OCI-M2 (cell line): ENCODE measurements around the gene HOXC9.
"Not testable (repeated sequence)": the region's sequence is repeated elsewhere in the genome, so short reads cannot be mapped to it uniquely, and the experiment has no call there.

ENCODE experiments used
- DNase-seq: peaks from one replicate; lab custom pipeline; 2025; ENCODE audit not compliant: unreplicated experiment; lab: John Stamatoyannopoulos, UW

Gene HOXC9

DNA sequence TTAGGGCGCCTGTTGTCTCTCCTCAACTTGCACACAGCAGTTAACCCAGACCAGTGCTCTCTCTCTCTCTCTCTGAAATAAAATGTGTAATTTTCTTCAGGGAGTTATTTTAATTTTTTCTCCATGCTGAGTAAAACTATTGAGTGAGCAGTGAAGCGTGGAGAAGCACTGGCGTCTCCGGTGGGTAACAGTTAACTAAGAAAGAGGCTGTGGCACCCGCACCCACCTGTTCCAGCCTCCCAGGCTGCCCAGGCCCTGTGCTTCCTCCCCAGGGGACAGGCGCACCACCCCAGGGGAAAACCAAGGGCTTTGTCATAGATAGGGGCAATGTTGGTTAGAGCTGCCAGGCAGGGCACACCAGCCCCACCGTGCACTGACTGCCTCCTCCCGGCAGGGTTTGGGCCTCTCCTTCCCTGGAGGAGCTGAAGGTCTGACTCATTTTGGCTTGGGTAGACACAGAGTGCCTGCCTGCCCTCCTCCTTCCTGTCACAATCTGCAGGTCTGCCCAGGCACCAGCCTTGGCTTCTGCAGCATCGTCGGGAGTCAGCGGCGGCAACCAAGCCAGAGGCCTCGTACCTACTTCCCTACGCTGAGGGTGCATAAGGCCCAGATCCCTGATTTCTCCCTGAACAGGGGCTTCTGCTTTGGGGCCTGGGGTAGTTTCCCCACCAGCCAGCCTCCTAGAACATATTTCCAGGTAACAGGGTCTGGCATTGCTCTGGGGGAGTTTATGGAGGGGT, 36.8 kb downstream of the HOXC9 start:
- DNase-seq = no peak

DNA sequence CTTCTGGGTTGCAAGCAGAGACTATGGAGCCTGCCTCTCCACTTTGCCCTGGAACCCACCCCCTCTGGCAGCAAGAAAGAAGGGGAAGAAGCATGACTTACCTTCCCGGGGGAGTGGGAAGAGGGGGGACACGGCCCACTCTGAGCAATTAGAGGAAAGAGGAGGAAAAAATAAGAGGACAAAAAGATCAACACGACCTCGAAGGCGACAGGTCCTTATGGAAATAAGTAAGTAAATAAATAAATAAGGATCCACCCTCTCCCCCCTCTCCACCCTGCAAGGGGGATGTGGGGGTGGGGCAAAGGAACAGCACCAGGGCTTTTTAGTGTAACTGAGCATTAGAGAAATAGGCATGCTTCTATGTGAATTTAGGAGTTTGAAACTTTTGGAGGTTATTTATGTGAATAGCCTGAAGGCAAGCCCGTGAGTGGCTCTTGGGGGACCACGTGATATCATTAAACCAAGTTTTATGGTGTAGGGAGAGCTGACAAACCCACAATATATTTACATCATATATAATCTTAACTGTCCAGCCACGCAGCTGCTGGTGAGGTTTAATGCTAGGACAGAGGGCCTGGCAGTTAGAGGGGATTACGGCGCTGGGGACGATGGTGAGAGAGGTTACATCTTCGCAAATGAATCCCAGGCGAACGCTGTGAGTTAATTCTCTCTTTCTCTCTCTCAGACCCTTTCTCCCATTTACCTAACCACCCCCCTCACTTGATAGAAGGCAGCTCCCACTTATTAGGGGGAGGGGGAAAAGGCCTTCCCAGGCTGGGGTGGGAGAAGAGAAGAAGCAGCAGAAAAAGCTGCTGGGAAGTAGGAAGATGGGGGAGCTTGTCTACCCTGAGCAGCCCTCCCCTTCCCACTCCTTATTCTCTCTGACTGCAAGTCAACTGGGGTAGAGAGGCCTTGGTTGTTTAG, 37.7 kb downstream of the HOXC9 start:
- DNase-seq = no peak

DNA sequence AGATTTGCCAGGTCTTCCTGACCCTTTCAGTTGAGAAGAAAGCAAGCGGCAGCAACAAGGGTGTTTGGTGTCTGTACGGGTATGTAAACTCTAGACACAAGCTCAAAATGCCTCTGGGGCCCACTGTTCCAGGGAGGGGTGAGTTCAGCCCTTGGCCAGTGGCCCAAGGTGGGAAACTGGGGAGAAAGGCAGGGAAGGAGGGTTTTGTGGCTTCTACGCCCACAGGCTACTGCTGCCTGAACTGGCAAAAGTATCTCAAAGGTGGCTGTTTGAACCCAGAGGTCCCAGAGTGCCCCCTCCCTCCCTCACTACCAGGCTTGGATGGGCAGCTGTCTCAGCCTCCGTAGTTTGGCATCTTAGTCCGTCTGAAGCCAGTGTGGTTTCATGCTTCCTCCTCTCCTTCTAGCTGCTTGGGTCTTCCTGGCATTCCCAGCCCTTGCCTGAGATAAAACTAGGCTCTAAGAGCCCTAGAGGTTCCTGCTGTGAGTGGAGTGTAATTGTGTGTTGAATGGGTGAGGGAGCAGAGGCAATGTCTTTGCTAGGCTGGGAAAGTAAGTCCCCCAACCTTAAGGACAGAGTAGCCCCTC, 38.4 kb downstream of the HOXC9 start:
- no peak for DNase-seq

DNA sequence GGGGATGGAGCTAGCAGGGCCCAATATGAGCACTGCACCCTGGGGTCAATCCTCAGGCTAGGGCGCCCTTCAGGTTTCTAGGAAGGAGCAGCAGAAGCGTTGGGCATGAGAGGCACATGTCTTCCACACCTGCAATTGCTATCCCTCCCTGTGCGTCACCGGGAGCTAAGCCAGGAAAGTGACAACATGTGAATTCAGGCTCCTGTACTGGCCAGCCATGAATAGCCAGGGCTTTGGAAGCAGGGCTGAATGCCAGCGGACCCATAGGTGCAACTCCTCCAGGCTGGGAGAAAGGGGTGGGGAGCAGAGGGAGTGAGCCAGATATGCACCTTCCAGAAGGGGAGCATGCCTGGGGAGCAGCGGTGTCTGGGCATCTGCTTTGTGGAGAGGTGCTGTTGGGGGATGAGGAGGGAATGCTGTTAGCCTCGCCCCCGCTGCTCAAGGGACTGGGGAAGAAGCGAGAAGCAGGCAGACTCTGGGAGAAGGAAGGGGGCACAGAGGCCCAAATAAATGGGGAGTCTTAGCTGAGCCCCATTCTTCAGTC, 39.0 kb downstream of the HOXC9 start:
- DNase-seq = no peak

DNA sequence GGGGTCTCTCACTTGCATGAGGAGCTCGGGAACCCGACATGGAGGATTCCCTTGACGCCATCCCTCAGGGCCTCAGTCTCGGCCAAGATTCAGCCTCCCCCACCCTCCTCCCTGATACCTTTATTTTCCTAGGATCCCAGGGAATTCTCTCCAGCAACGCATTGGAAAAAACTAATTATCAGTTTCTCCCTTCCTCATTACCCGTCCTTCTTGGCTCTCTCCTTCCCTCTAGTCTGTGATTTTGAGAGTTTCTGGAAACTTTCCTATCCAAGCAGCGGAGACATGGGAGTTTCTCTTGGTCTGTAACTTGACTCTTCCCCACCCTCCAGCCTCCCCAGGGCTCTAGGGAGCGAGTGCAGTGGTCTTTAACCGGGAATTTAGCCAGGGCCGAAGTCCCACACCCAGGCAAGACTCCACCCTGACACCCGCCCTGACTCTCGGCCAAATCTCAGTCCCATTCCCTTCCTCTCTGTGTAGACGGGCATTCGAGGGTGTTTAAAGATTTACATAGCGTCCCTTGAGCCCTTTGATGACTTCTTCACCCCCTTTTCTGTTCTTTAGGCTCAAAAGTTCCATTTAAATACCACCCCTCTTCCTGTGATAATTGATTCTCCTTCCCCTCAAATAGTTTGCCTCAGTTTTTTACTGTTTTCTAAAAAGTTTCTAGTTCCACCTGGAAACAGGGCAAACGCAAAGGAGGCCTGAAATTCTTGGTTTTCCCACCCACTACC, 39.6 kb downstream of the HOXC9 start:
- no peak for DNase-seq

DNA sequence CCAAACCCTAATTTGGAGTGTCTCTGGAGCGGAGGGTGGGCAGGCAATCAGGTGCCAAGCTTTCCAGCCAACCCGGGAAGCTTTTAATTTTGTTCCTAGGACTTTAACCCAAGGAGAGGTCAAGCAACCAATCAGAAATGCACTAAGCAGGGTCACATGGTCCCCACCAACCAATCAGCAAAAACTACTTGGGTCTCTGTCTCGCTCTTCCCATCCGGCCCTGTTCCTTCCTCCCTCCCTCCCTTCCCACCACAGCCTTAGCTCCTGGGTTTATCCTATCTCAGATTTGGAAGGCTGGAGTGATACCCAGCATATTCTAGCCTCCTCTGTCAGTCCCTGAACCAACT, 40.2 kb downstream of the HOXC9 start:
- DNase-seq = no peak

DNA sequence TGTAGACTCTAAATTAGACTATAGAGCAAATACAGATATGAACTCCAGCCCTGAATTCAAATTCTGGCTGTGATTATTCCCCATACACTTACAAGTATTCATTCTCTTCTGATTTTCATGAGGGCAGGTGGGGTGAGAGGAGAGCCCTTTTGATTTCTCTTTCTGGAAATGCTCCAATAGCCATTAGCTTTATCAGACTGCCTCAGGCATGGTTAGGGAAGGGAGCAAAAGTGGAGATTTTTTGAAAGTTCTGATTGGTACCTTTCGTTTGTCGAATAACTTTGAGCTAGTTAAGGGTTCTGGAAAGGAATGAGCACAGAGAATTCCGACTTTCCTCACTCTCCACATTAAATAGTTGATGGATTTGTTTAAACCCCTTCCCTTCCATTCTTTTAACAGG, 40.7 kb downstream of the HOXC9 start:
- DNase-seq = no peak

DNA sequence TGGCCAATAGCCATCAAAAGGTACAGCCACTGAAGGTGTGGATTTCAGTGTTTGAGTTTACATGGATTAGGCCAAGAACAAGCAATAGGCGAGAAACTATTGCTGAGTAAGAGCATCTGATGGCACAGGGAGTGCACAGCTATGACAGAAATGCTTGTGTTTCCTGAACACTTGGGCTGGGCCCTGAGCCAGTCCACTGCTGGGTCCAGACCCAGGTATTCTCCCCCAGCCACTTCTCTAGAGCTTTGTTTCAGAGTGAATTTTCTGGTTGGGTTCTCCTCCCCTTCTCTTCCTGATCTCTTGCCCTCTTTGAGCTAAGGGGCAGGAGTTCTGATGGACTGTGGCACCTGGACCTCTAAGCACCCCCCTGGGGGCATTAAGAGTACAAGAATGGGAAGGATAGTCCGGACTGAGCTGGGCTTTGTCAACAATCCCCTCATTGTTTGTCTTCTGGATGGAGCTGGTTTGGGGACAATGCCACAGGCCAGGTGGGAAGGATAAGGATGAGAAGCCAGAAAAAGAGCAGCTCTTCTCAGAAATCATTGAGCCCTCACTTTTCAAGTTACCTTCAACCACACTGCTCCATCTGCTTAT, 41.2 kb downstream of the HOXC9 start:
- no peak for DNase-seq

DNA sequence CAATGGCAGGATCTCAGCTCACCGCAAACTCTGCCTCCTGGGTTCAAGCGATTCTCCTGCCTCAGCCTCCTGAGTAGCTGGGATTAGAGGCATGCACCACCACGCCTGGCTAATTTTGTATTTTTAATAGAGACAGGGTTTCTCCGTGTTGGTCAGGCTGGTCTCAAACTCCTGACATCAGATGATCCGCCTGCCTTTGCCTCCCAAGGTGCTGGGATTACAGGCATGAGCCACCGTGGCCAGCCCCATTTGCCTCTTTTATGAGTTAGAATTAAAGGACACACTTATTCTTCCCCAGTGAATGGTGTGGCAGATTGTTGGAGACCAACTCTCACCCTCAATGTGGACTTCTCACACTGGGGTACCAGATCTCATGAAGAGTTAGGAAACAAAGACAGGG, 42.1 kb downstream of the HOXC9 start:
- DNase-seq = not testable (repeated sequence)

DNA sequence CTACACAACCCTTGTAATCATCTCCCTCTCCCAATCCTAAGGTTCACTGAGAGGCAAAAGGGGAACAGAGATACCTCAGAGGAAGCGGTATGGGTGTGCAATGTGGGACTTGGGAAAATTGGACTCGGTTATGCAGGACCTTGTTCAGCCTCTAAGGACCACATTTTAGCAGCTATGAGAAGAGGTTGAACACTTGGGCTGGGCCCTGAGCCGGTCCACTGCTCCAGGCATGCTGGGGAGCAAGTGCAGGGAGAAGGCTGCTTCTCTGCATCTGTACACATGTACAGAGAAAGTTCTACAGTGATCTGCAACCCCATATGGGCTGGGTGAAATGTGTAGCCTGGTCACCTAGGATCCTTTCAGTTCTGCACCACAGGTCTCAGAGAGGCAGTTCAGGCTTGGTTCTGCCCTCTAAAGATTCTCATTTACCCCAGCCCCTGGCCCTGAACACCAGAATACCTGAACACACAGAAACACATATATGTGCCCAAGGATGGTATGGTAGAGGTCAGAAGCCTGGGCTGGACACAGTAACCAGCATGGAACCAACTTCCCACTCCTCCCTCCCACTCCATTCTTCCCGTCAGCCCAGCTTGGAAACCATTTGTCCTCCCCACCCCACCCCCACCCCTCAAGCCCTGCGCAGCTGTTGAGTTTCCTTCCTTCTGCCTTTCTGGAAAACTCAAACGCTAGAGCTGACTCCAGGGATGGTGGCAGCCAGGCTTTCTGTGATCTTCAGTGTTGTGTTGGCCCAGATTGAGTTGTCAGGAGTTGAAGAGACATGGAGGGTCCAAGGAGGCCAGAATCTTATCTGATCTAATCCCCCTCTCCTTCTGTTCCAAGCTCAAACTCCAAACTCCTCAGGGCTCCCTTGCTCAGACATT, 43.3 kb downstream of the HOXC9 start:
- DNase-seq = no peak

DNA sequence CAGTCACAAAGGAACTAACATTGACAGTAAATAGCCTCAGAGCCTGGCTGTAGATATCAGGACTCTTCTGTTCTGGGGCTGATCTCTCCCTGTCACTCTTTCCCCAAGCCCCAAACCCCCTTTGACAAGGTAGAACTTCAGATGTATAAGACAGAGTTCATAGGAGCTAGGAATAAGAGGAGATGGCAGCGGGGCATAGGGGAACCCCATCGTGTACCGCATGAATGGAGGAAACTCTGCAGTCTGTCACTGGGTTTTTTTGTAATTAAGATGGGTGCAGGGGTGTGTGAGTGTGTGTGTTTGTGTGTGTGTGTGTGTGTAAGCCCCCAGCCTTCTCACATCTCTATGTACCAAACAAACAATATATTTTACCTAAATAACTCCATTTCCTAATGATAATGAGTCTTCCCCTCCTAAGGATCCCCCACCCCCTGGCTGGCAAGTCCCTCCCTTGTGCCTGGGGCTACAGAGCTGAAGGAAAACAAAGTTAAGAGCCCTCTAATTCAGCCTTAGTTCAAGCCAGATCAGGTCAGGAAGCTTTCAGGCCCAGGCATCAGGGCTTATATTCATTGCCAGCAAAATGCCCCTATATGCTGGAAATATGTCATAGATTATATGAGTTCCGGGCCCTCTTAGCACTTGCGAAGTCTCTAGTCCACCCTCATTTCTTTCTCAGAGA, 44.6 kb downstream of the HOXC9 start:
- no peak for DNase-seq

DNA sequence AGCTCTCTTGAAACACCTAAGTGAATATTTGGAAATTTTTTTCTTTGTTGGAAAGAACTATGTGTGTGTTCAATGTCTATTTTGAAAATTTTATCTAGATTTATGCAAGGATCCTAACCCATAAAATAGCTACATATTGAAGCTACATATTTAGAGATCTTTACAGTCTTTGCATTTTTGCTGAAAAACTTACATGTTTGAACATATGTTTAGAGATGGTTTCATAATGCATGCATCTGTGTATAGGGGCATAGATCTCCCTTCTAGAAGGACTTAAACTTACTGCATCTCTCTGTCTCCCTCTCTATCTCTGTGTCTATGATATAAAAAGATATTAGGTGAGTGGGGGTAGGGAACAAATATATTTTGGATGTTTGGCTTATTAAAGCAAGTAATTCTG, 45.4 kb downstream of the HOXC9 start:
- no peak for DNase-seq

DNA sequence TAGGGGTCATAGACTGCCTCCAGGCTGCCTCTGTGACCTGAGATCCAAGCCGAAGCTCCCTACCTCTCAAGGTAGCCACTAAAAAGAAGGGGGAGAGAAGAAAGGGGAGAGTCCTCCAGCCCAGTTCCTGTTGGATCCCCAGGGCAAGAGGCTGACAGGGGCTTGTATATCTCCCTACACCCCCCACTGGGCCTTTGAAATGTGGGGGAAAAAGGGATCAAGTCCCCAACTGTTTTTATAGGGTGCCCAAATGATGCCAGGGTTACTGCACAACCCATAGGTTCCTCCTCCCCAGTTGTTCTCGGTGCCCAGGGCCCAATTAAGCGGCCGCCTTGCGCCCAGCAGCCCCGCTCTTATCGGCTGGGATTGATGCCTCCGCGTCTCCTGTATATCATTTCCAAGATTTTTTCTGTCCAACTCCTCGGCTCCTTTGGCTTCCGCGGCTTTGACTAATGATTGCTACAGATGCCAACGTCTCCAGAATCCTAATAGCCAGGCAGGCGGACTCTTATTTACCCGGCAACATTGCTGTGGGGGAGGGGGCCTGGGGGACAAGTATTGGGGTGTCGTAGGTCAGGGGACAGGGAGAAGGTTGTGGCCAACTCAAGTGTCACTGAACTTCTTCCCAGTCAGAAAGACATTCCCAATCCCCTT, 46.0 kb downstream of the HOXC9 start:
- no peak for DNase-seq

DNA sequence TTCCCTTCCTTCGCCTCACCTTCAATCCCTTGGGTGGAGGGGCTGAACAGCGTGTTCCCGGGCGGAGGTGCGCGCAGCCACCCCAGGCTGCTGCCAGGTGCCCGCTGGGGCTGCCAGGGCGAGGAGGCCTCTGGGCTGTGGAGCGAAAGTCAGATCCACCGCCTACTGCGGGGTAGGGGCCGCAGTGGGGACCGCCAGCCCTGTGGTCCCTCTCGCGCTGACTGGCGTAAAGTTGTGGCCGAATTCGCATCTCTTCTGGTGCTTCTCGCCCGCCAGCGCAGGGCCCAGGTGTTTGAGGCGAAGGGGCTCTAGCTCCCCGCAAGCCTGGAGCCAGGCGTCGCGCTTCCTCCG, 46.8 kb downstream of the HOXC9 start:
- no peak for DNase-seq

DNA sequence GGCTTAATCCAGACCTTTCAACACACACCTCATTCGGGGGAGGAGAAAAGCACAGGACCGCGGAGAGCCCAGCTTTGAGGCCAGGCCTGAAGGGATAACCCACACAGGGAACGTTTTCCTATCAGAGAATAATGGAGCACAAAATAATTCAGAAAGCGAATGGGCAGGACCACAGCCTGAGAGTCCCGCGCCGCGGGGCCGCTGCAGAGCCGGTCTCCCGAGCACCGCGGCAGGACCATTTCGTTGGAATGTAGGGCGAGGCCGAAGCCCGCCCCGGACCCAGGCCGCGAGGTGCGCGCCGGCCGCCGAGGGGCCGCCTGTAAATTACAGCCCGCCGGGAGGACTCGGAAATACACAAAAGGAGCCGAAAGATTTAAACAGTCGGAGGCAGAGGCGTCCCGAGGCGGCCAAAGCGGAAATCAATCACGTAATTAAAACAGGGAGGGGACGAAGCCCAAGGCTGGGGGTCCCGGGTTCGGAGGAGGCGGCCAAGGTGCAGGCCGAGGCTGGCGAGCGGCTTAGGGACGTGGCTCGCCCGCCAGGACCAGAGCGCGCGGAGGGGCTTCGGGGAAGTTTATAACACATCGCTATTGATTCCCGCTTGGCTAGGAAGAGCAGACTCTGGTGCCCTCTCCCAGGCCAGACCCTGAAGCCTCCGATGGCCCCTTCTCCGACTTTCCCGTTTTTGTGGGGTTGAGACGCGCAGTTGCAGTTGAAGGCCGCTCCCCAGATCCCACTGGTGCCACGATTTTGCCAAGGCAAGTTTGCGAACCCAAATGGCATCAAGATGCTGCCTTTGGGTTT, 47.4 kb downstream of the HOXC9 start:
- no peak for DNase-seq

DNA sequence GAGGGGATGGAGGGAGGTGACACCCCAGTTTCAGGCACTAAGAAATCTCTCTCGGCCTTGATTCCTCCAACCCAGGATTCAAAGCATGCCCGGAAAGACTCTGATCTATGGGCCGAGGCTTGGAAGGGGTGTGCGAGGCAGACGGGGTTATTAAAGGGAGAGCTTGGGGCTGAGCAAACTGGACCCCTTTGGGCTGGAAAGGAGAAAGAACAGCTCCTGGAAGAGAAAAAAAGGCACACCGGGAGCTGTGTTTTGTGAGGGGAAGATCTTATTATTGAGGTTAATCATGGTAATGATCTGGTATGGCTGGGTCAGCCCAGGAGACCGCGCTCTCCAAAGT, 48.0 kb downstream of the HOXC9 start:
- no peak for DNase-seq

DNA sequence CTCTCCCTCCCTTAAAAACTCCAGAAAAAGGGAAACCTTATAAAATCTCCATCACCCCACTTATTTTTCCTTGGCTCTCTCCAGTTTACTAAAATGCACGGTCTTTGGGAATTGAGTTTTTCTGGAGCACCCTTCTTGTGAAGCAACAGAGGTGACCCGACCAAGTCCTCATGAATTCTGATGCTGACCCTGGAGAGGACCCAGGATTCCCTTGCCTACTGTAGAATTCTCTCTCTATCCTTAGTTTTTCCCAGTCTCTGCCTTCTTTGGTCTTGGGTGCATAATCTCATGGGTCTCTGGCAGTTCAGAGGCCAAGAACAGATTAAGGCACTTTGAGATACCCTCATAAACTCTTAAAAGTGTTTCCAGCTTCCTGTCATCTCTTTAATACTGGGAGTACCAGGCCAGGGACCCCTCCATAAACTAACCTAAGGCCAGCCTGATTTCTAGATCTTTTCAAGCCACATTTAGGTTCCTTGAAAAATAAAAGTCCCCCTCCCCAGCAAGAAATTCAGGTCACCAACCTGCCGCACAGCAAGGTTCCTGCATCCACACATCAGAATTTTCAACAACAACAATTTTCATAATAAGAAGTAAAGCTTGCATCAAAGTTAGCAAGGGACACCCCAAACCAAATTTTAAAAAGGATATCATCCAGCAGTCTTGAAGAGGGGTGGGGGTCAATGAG, 48.6 kb downstream of the HOXC9 start:
- DNase-seq = no peak

DNA sequence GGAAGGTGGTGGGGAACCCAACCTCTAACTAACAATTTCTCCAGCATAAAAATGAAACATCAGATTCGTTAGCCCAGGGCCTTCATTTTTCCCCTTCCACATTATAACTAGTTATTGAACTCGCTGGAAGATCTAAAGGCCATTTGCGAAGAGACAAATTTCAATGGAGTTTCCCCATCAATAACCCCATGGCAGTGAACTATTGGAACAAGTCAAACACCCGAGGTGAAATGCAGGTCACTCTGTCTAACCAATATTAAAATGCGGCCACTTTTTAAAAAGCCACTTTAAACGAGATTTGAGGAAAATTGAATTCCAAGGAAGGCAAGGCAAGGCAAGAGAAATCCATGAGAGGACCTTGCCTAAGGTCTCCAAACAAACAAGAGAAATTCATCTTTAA, 49.1 kb downstream of the HOXC9 start:
- DNase-seq = no peak
